Pons (tissue), 1 donor: Measurements from ENCODE around the gene SH3BP2.

Experiments used
- DNase-seq: peaks from one replicate; pipeline ENCODE4 v3.0.0-alpha.2; 2016; ENCODE audit warnings: low spot score

The SH3BP2 gene

GRCh38 chr4:2856266-2856665, 63.4 kb downstream of the SH3BP2 start:
- DNase-seq: no peak

- no peak for DNase-seq
Measured at GRCh38 chr4:2857349-2857927, 64.6 kb downstream of the SH3BP2 start.

GRCh38 chr4:2858451-2859217, 65.7 kb downstream of the SH3BP2 start:
- DNase-seq: no peak

GRCh38 chr4:2859514-2859913, 66.6 kb downstream of the SH3BP2 start:
- DNase-seq: no peak

GRCh38 chr4:2860391-2861348, 67.8 kb downstream of the SH3BP2 start:
- DNase-seq: no peak

- no peak for DNase-seq
Measured at GRCh38 chr4:2861631-2862436, 68.9 kb downstream of the SH3BP2 start.

DNA sequence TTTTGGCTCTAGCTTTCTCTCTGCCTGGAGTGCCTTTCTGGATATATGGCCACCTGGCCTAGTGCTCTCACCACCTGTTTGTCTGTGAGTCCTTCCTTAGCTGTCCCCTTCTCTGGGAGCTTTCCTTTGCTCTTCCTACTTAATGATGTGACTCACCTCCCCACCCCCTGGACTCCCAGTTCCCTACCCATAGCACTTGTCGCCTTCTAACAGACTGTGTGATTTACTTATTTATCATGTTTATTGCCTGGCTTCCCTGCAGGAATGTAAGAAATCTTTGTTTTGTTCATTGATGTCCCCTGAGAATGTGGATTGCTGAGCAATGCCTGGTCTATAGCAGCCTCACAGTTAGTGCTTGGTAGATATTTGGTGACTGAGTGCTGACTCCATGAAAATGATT, 69.6 kb downstream of the SH3BP2 start:
- DNase-seq: no peak

DNA sequence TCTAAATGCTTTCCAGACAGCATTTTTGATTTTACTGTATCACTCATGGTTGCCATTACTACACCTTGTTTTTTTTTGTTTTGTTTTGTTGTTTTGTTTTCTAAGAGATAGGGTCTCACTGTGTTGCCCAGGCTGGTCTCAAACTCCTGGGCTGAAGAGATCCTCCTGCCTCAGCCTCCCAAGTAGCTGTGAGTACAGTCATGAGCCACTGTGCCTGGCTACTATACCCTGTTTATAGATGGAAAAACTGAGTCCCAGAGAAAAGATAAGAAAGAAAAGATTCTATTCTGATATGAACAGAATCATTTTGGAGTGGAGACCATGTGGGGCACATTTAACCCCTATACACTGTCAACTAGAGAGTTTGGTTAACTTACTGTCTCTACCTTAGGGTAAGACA, 70.8 kb downstream of the SH3BP2 start:
- no peak for DNase-seq

DNA sequence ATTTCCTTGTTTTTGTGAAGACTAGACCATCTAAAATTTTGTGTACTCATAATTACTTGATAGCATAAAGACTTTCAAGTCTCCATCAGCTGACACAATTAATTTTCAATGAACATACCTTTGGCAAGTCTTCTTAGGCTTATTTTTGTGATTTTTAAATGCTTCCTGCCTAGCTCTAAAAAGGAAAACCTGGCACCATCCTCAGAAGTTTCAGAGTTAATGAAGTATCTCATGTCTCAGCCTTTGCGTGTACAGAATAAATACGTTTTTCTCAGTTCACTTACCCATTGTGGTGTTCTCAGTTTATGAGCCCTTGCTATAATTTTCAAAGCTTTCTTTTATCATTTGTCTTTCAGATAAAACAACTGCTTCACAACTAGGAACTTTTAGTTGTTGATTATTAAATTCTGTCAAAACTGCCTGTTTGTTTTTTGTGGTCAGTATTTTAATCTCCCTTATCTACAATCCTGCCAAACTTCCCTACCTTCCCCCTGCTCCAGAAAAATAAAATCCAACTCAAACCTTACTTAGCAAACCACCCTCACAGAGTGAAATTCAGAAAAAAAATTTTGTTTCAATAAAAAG, 72.4 kb downstream of the SH3BP2 start:
- no peak for DNase-seq

DNA sequence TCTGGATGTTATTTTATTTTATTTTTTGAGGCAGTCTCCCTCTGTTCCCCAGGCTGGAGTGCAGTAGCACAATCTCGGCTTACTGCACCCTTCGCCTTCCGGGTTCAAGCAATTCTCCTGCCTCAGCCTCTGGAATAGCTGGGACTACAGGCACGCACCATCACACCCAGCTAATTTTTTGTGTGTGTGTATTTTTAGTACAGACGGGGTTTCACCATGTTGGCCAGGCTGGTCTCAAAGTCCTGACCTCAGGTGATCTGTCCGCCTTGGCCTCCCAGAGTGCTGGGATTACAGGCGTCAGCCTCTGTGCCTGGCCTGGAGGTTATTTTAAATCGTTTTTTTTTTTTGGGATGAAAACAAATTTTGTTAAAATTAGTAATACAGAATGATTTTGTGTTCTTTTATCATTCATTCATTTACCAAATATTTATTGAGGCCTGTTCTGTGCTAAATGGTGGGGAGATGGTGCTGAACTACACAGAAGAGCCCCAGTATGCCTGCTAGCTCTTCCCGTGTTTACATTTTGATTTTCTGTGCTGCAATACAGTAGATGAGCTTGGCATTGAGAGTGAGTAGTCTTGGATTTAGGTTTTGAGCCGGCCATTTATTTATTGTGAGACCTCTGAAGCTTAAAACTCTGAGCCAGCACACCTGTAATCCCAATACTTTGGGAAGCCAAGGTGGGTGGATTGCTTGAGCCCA, 73.4 kb downstream of the SH3BP2 start:
- DNase-seq: no peak

GRCh38 chr4:2866891-2867290, 74.0 kb downstream of the SH3BP2 start:
- no peak for DNase-seq

DNA sequence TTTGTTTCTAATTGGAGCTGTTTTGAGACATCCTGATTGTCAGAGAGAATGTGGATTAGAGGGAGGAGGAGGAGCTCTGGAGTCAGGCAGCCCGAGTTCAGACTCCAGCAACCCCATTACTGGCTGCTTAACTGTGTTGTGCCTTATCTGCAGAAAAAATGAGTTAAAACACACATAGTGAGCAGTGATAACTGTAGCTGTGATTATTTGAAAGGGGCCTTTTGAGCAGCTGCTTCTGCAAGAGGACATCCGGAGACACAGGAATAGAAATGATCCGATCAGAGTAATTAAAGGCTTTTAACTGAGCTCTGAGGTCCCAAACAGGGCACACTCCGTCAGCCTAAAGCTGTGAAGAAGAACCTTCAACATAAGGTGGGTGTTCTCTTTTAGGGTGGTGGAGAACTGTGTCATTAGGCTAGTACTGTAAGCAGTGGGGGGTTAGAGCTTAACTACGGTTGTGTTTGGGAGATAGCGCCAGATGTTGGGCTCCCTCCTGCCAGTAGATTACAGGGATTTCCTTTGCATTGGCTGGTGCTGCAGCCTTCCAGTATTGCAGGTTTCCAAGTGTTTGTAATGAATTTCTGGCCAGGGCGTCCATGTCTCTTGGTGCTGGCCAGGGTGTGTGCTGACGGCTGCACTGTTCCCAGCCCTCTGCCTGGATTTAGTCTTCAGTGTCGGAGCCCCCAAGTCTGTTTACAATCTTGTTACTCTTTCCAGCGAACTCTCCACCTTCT, 75.0 kb downstream of the SH3BP2 start:
- DNase-seq: no peak

DNA sequence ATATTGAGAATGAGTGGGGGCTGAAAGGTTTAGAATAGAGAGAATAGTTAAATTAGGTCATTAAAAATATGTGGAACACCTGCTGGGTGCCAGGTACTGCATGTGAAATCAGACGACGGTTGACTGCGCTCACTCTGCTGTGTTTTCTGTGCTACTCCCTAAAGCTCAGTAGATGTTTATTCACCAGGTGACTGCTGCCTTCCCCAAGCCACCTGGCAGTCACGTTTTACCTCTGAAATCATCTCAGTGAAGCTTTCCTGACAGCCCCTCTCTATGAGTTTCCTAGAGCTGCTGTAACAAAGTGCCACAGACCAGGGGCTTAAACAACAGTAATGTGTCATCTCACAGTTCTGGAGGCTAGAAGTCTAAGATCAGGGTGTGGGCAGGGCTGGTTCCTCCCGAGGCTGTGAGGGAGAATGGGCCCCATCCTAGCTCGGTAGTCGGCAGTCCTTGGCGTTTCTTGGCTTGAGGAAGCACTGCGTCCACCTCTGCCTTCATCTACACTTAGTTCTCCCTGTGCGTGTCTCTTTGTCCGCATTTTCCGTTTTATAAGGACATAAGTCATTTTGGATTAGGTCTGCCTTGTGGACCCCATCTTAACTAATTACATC, 76.1 kb downstream of the SH3BP2 start:
- no peak for DNase-seq

DNA sequence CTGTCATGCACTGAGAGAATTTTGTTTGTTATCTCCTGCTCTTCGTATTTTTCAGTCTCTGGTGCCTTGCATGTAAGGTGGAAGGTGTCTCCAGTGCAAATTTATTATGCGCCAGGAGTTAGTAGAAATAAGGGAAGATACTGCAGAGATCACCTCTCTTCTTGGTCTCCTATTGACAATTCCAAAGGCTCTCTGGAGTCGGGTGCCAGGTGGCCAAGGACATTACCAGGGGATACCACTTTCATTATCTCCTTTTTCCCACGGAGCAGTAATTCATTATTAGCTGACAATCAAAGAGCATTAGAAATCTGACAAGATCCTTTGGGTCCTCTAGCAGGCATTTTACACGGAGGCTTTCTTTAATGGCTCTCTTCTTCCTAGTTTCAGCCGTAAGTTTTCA, 76.8 kb downstream of the SH3BP2 start:
- DNase-seq: no peak

- DNase-seq: no peak
Measured at GRCh38 chr4:2870082-2870481, 77.2 kb downstream of the SH3BP2 start.

DNA sequence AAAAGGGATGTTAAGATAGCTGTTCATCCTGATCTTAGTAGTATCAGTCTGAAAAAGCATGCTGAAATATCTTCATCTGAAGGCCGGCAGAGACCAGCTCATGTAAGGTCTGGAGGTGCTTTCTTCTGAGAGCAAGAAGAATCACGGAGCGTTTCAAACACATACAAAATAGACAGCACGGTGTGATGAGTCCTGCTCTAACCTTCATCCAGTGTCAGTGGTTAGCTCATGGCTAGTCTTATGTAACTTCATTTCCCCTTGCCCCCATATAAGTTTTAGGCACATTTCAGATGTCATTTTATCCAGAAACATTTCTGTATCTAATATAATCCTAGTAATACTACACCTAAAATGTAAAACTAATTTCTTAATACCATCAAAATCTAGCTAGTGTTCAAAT, 78.6 kb downstream of the SH3BP2 start:
- no peak for DNase-seq

DNA sequence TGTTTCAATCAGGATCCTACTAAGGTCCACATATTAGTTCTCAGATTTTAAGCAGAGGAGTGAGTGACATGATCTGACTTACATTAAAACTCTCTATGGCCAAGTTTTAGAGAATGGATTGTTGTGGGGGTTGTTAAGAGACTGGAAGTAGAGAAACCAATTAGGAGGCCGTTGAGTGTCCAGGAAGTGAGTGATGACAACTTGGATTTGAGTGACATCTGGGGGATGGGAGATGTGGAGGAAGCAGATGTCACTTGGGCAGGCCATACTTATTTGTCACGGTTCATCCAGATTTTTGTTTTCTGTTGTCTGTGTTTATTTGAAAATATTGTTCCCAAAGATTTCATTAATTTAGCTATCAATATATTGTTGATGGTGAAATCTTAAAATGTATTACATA, 79.0 kb downstream of the SH3BP2 start:
- no peak for DNase-seq

DNA sequence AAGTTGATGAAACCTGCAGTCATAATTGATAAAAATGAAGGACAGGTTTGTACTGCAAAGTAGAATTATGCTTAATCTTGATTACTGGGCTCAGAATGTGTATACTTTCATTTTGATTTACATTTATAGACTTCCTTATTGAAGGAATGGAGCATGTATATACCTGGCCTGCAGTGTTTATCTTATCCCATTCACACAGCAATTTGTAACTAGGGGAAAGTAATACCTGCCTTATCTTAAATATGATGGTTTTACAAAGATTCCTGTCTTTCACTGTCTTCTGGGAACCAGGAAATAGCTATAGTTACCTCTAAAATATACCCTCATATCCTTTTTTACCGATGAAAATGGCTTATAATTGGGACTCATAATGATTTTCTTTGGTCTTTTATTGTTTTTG, 80.4 kb downstream of the SH3BP2 start:
- DNase-seq: no peak

GRCh38 chr4:2874861-2875260, 82.0 kb downstream of the SH3BP2 start:
- DNase-seq: no peak

GRCh38 chr4:2875556-2875955, 82.7 kb downstream of the SH3BP2 start:
- DNase-seq: peak; percentile 82
